ENCODE measurements around the gene ACAP1. TPM values are rescaled to one million over a fixed set of nuclear protein-coding genes. Genes with fewer than 3 reads are reported as not detected.

Gene ACAP1
- total RNA-seq, 8 experiments from 2014 or later: 4.9 to 36.4 (median 11.4) TPM

DNA sequence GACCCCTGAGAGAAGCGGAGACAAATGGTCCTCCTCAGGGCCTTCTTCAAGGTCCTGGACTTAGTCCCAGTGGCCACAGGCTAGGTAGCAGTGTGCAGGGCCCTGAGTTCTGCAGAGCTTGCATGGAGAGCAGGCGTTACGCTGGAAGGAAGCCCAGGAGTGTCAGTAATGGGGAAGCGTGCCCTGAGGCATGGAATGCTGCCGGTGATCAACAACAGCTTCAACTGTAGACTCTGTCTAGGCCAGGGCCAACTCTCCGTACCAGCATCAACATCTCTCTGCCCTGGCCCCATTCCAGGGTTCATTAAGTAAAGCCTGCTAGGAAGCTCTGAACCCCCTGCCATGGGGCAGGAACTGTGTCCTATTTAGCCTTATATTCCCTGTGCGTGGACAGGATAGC lies 44.0 kb downstream of the ACAP1 start:
- ATAC-seq (replicated peaks in 6 of 8): peak in 4 of 8 experiments; percentile 2 to 77 (median 56)
- in situ Hi-C loops (cut with MboI; ENCODE audit: low pct_unique_long_range_greater_than_20kb in 2 of 9, low sequenced_read_pairs in 9 of 9, unreplicated experiment in 9 of 9): no loop called here
- 0 to 82% (median 32%) methylated on average over 2 to 7 of the region's 7 CpGs; no CpG with 5 or more reads in 5 of the 10 experiments for WGBS, 10 experiments
- Histone ChIP-seq H3K4me3 (no peak overlapping the region), H3K4me1 (replicated peaks in 1 of 2) (peaks cover 10 to 15% of the 10 kb centered on the region in 2 donors), H3K27ac (no peak overlapping the region)

DNA sequence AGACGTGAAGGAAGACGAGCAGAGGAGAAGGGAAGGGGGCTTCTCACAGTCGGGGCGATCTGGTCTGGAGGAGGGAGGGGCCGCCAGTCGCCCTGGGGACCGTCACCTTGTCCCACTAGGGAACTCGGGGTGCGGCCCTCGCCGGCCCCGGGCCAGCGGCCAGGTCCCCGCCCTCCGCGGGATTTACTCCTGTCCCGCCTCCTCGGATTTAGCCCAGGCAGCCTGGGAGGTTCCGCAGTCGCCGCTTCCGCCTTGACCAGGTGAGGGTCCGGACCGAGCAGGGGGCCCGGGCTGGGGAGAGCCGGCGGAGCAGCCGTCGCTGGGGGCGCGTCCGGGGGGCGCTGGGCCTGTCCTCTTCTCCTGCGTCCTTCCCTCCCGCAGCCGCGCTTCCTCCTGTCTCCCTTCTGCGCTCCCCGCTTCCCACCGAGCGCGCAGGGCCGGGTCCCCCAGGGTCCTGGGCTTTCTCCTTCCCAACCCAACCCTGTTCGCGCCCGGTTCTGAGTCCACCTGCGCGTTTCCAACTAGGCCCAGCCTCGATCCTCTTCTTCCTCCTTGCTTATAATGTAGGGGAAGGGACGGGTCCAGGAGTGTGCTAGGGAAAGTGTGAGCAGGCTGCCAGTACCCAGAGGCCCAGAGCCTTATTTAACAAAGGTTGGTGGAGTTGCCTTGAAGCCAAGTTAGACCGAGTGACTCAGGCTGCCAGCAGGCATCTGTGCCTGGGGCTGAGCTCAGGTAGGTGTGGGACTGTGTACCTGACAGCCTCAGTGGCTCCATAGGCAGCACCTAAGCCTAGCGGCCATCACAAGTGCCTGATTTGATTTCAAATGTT lies 44.7 kb downstream of the ACAP1 start, which contains the start of gene TNK1:
Gene TNK1, plus strand, starts transcription at position 235 of the 829 bp plus-strand sequence. CDS start 1,838 bp downstream, outside the sequence.
- Histone ChIP-seq H3K4me1 (replicated peaks in 1 of 2) (peaks cover 10 to 15% of the 10 kb centered on the region in 2 donors), H3K27ac (no peak within 1 kb of the TSS), H3K4me3 (peak within 1 kb of the TSS in 2 of 5 donors; percentile 7 to 8)
- peak in 4 of 8 experiments; percentile 2 to 70 (median 47) for ATAC-seq (replicated peaks in 6 of 8)
- in situ Hi-C loops (cut with MboI; ENCODE audit: low pct_unique_long_range_greater_than_20kb in 2 of 9, low sequenced_read_pairs in 9 of 9, unreplicated experiment in 9 of 9): no loop called here
- WGBS, 10 experiments: 0 to 60% (median 6%) methylated on average over 1 to 17 of the region's 52 CpGs; no CpG with 5 or more reads in 6 of the 10 experiments

DNA sequence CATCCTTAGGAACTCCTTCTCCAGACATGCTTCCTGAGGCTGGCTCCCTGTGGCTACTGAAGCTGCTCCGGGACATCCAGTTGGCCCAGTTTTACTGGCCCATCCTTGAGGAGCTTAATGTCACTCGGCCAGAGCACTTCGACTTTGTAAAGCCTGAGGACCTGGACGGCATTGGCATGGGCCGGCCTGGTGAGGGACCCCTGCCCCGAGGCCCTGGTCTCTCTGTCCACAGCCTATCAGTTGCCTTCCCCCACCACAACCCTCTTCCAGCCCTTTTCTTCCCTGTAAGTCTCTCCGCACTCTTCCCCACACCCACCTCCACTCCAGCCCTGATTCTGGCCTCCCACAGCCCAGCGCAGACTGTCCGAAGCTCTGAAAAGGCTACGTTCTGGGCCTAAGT lies 46.6 kb downstream of the ACAP1 start:
- no peak overlapping the region for H3K4me3 ChIP-seq
- in situ Hi-C loops (cut with MboI; ENCODE audit: low pct_unique_long_range_greater_than_20kb in 2 of 9, low sequenced_read_pairs in 9 of 9, unreplicated experiment in 9 of 9): no loop called here
- no peak overlapping the region for H3K27ac ChIP-seq
- no peak for ATAC-seq (replicated peaks in 6 of 8)
- 20 to 100% (median 83%) methylated on average over 1 to 4 of the region's 10 CpGs; no CpG with 5 or more reads in 4 of the 10 experiments for WGBS, 10 experiments
- peaks cover 10 to 15% of the 10 kb centered on the region in 2 donors for H3K4me1 ChIP-seq (replicated peaks in 1 of 2)

DNA sequence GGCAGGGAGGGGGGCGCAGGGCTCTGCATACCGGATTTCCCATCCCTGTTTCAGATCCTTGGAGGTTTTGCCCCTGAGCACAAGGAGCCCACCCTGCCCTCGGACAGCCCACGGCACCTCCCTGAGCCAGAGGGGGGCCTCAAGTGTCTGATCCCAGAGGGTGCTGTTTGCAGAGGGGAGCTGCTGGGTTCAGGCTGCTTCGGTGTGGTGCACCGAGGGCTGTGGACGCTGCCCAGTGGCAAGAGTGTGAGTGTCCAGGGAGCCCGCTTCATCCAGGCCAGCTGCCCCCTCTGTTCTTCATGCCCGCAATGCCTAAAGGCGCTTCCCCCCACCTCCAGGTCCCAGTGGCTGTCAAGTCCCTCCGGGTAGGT lies 47.0 kb downstream of the ACAP1 start:
- H3K4me1 ChIP-seq (replicated peaks in 1 of 2): peaks cover 10 to 15% of the 10 kb centered on the region in 2 donors
- no peak overlapping the region for H3K27ac ChIP-seq
- H3K4me3 ChIP-seq: no peak overlapping the region
- no peak for ATAC-seq (replicated peaks in 6 of 8)
- no CpG with 5 or more reads among the region's 11 CpGs for WGBS, 10 experiments
- in situ Hi-C loops (cut with MboI; ENCODE audit: low pct_unique_long_range_greater_than_20kb in 2 of 9, low sequenced_read_pairs in 9 of 9, unreplicated experiment in 9 of 9): no loop called here

DNA sequence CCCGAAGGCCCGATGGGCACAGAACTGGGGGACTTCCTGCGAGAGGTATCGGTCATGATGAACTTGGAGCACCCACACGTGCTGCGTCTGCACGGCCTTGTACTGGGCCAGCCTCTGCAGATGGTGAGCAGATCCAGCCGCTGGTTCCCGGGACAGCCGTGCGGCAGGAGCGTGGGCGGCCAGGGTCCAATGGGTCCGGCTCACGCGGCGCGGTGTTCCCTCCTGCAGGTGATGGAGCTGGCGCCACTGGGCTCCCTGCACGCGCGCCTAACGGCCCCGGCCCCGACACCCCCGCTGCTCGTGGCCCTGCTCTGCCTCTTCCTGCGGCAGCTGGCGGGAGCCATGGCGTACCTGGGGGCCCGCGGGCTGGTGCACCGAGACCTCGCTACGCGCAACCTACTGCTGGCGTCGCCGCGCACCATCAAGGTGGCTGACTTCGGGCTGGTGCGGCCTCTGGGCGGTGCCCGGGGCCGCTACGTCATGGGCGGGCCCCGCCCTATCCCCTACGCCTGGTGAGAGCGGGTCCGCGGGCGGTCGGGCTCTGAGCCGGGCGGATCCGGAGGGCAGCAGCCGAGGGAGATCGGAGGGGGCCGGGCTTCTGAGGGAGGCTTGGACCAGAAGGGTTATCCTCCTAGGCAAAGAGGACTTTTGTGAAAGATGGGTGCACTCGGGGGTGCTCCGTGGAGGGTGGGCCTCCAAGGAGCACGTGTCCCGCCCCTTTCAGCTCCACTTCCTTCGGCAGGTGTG lies 47.6 kb downstream of the ACAP1 start:
- in situ Hi-C loops (cut with MboI; ENCODE audit: low pct_unique_long_range_greater_than_20kb in 2 of 9, low sequenced_read_pairs in 9 of 9, unreplicated experiment in 9 of 9): no loop called here
- 19% methylated on average over 9 of the region's 65 CpGs; no CpG with 5 or more reads in 9 of the 10 experiments for WGBS, 10 experiments
- Histone ChIP-seq H3K27ac (no peak overlapping the region), H3K4me3 (peak overlapping the region; percentile 16 to 29 (median 23)), H3K4me1 (replicated peaks in 1 of 2) (peaks cover 10 to 15% of the 10 kb centered on the region in 2 donors)
- ATAC-seq (replicated peaks in 6 of 8): peak in 7 of 8 experiments; percentile 75 to 97 (median 94)

DNA sequence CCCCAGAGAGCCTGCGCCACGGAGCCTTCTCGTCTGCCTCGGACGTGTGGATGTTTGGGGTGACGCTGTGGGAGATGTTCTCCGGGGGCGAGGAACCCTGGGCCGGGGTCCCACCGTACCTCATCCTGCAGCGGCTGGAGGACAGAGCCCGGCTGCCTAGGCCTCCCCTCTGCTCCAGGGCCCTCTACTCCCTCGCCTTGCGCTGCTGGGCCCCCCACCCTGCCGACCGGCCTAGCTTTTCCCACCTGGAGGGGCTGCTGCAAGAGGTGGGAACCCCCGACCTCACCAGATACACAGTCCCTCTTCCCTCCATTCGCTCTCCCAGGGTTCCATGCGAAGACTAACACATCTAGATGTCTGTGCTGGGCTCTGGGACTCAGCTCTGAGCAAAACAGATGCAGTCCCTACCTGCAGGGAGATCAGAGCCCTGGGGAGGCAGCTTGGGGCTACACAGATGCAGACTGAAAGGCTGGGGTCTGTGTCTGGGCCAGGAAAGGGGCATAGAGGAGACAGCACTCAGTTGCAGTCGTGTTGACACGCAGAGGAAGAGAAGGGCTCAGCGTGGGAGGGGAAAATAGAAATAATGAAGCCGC lies 48.3 kb downstream of the ACAP1 start:
- ATAC-seq (replicated peaks in 6 of 8): peak in 2 of 8 experiments; percentile 4 to 7
- no peak overlapping the region for H3K27ac ChIP-seq
- peak overlapping the region; percentile 16 to 29 (median 23) for H3K4me3 ChIP-seq
- 50 to 92% methylated on average over 2 to 5 of the region's 23 CpGs; no CpG with 5 or more reads in 8 of the 10 experiments for WGBS, 10 experiments
- in situ Hi-C loops (cut with MboI; ENCODE audit: low pct_unique_long_range_greater_than_20kb in 2 of 9, low sequenced_read_pairs in 9 of 9, unreplicated experiment in 9 of 9): no loop called here
- peaks cover 10 to 15% of the 10 kb centered on the region in 2 donors for H3K4me1 ChIP-seq (replicated peaks in 1 of 2)

DNA sequence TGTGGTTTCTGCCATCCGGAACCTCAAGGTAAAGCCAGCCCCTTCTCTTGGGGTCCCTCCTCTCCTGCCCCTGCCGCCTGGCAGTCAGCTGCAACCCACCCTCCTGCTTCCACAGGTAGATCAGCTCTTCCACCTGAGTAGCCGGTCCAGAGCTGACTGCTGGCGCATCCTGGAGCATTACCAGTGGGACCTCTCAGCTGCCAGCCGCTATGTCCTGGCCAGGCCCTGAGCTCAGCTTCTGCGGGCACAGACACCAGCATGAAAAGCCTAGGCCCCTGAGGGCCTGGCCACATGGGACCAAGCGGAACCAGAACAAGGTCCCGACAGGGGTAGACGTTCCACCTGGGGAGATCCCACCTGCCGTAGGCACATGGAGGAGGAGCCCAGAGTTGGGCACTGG lies 52.5 kb downstream of the ACAP1 start:
- 80 to 93% (median 89%) methylated on average over 3 to 4 of the region's 10 CpGs; no CpG with 5 or more reads in 6 of the 10 experiments for WGBS, 10 experiments
- peaks cover 14 to 16% of the 10 kb centered on the region in 2 donors for H3K4me1 ChIP-seq (replicated peaks in 1 of 2)
- no peak overlapping the region for H3K27ac ChIP-seq
- ATAC-seq (replicated peaks in 6 of 8): no peak
- in situ Hi-C loops (cut with MboI; ENCODE audit: low pct_unique_long_range_greater_than_20kb in 2 of 9, low sequenced_read_pairs in 9 of 9, unreplicated experiment in 9 of 9): no loop called here
- no peak overlapping the region for H3K4me3 ChIP-seq

DNA sequence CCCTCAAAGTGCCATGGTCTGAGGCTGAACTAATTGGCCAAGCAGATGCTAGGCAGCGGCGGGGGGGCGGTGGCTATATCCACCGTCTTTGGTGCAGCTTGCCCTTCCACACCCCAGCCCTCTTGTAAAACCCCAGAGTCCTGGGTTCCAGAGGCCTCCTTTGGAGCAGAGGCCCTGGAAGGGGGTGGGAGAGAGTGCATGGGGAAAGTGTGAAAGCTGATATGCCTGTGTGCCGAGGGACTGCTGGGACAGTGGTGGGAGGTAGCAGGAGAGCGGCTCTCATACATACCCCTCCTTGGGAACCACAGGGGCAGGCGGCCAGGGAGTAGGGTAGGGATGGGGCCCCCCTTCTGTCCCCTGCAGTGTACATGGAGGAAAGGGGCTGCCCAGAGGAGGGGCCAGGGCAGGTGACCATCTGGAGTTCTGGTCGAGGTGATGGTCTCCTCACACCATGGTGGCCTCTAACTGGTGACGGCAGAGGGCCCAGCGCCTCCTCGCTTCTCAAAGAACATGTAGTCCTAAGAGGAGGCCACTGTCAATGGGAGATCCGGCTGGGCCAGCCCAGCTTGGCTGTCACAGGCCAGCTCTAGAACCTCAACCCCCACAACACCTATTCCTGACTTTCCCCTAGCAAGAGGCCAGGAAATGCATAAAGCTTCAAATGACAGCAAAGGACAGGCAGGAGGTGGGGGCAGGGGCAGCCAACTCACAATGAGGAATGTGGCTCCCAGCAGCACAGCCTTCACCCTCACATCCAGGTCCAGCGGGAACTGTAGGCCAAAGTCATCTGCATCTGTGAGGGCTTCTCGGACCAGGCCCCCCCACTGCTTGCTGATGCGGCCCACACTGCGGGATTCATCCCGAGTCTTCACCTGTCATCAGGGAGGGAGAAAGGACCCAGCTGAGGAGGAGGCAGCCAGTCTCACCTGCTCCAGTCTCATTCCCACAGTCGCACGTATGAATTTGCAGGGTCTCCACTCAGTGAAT lies 53.9 kb downstream of the ACAP1 start:
- Histone ChIP-seq H3K4me3 (no peak overlapping the region), H3K4me1 (replicated peaks in 1 of 2) (peaks cover 11 to 12% of the 10 kb centered on the region in 2 donors), H3K27ac (no peak overlapping the region)
- in situ Hi-C loops (cut with MboI; ENCODE audit: low pct_unique_long_range_greater_than_20kb in 2 of 9, low sequenced_read_pairs in 9 of 9, unreplicated experiment in 9 of 9): no loop called here
- WGBS, 10 experiments: 55 to 100% (median 70%) methylated on average over 2 to 6 of the region's 19 CpGs; no CpG with 5 or more reads in 5 of the 10 experiments
- no peak for ATAC-seq (replicated peaks in 6 of 8)

DNA sequence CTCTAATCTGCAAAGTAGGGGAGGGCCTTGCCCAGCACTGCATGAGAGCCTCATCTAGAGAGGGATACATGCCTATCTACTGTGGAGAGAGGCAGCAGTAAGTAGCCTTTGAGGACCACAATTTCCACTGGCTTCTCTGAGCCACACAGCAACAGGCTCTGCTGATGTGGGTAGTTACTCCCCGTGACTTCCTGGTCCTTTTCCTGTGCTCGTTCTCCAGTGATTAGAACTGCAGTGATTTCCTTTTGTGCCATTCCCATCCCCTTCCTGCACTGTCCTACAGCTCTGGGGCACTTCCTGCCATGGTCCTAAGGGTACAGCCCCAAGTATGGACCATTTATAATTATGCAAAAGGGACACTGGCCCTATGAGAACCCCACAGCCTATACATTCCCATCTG lies 55.0 kb downstream of the ACAP1 start:
- Histone ChIP-seq H3K4me1 (replicated peaks in 1 of 2) (peaks cover 14 to 15% of the 10 kb centered on the region in 2 donors), H3K27ac (no peak overlapping the region), H3K4me3 (no peak overlapping the region)
- ATAC-seq (replicated peaks in 6 of 8): no peak
- in situ Hi-C loops (cut with MboI; ENCODE audit: low pct_unique_long_range_greater_than_20kb in 2 of 9, low sequenced_read_pairs in 9 of 9, unreplicated experiment in 9 of 9): no loop called here
- WGBS, 10 experiments: 62 to 100% (median 85%) methylated on average over 2 of the region's 2 CpGs; no CpG with 5 or more reads in 5 of the 10 experiments

DNA sequence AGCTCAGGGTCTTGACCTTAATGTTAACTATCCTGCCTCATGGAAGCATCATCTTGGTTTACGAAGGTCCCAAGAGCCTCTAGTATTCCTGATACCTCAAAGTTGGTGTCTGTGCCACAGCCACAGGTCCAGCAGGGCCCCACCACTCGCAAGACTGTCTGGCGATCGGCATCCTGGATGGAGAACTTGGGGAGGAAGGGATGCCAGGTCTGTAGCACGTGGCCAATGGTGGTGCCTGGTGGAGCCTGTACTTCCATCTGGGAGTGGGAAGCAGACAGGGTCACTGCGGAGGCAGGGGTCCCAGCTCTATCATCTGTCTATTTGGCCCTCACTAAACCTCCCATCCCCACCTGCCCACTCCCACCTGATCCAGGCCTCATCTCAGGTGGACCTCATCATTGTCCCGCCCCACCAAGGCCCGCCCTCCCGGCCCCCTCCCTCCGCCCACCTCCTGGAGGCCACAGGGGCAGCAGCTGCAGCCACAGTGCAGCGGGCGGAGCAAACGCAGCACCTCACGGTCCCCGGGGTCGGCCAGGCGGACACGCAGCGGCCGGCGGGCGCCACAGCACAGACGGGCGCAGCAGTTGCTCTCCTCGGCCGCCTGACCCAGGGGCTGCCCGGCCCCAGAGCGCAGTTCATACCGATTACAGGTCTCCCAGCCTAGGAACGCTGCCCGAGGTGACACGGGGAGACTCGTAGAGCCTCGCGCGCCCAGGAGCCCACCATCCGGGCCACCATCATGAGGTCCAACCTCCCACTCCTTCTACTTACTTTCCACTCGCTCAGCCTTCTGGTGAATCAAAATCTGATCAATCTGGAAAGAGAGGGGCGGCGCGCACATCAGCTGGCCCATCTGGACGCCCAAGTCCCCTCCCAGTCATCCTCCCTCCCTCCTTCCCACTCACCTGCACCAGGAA lies 56.6 kb downstream of the ACAP1 start:
- in situ Hi-C loops (cut with MboI; ENCODE audit: low pct_unique_long_range_greater_than_20kb in 2 of 9, low sequenced_read_pairs in 9 of 9, unreplicated experiment in 9 of 9): no loop called here
- Histone ChIP-seq H3K4me3 (peak overlapping the region in 3 of 5 donors; percentile 42 to 56 (median 55)), H3K27ac (no peak overlapping the region), H3K4me1 (replicated peaks in 1 of 2) (peaks cover 14 to 15% of the 10 kb centered on the region in 2 donors)
- 60 to 100% (median 96%) methylated on average over 1 to 6 of the region's 42 CpGs; no CpG with 5 or more reads in 5 of the 10 experiments for WGBS, 10 experiments
- ATAC-seq (replicated peaks in 6 of 8): no peak

Measured in motor neuron (in vitro differentiated cells).